C4-2B (cell line): ENCODE data around the gene KCNJ9.

Source experiments
- ZFX ChIP-seq: fragments of 450-650 bp; IDR thresholded peaks from 2 replicates; pipeline ENCODE4 v1.6.1; 2017
- TF ChIP-seq, protein P1 (sequence below): fragments of 450-650 bp; conservative IDR thresholded peaks from 2 replicates; pipeline ENCODE4 v1.5.1; 2017; ENCODE audit warnings: mild to moderate bottlenecking

DNA sequence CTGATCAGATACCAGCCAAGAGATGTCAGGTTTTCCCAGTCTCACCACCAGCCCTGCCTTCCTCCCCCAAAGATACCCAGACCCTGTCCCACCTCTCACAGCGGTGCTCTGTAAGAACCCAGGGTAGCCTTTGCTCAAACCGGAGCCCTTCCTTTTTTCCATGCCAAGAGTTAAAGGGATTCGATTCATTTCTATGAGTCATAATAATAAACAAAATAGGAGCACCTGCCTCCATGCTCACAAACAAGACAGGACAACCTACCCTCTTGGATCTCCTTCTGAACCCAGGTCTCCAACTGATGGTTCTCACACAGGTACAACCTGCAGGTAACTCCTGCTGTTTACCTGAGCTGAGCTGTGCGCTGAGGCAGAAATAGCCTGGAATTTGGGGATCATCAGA, 28.3 kb downstream of the KCNJ9 start:
- TF ChIP-seq, protein P1, sequence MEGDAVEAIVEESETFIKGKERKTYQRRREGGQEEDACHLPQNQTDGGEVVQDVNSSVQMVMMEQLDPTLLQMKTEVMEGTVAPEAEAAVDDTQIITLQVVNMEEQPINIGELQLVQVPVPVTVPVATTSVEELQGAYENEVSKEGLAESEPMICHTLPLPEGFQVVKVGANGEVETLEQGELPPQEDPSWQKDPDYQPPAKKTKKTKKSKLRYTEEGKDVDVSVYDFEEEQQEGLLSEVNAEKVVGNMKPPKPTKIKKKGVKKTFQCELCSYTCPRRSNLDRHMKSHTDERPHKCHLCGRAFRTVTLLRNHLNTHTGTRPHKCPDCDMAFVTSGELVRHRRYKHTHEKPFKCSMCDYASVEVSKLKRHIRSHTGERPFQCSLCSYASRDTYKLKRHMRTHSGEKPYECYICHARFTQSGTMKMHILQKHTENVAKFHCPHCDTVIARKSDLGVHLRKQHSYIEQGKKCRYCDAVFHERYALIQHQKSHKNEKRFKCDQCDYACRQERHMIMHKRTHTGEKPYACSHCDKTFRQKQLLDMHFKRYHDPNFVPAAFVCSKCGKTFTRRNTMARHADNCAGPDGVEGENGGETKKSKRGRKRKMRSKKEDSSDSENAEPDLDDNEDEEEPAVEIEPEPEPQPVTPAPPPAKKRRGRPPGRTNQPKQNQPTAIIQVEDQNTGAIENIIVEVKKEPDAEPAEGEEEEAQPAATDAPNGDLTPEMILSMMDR = no peak
- no peak for TF ChIP-seq ZFX
